ENCODE data around the gene RUSC1.

DNA sequence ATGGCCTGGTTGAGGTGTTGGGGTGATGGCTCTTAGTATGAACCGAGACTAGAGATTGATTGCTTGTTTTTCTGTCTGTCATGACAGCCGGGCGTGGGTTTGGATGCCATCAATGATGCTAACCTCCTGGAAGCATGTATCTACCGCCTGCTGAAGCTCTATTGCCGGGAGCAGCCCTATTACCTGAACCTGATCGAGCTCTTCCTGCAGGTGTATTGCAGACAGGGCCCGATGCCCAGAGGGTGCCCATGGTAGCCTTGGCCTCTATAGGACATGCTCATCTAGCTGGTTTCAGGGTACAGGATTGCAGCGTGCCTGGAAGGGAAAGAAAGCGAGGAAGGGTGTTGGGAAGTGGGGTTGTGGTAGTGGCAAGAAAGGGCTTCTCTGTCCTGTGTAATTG, 2.6 kb upstream of the RUSC1 start:
- TF ChIP-seq, protein P1, sequence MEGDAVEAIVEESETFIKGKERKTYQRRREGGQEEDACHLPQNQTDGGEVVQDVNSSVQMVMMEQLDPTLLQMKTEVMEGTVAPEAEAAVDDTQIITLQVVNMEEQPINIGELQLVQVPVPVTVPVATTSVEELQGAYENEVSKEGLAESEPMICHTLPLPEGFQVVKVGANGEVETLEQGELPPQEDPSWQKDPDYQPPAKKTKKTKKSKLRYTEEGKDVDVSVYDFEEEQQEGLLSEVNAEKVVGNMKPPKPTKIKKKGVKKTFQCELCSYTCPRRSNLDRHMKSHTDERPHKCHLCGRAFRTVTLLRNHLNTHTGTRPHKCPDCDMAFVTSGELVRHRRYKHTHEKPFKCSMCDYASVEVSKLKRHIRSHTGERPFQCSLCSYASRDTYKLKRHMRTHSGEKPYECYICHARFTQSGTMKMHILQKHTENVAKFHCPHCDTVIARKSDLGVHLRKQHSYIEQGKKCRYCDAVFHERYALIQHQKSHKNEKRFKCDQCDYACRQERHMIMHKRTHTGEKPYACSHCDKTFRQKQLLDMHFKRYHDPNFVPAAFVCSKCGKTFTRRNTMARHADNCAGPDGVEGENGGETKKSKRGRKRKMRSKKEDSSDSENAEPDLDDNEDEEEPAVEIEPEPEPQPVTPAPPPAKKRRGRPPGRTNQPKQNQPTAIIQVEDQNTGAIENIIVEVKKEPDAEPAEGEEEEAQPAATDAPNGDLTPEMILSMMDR (conservative IDR thresholded peaks at IDR 0.05), result no peak
- TF ChIP-seq ZFX (IDR thresholded peaks at IDR 0.05), result no peak
